ENCODE data around the gene COX6A2.

DNA sequence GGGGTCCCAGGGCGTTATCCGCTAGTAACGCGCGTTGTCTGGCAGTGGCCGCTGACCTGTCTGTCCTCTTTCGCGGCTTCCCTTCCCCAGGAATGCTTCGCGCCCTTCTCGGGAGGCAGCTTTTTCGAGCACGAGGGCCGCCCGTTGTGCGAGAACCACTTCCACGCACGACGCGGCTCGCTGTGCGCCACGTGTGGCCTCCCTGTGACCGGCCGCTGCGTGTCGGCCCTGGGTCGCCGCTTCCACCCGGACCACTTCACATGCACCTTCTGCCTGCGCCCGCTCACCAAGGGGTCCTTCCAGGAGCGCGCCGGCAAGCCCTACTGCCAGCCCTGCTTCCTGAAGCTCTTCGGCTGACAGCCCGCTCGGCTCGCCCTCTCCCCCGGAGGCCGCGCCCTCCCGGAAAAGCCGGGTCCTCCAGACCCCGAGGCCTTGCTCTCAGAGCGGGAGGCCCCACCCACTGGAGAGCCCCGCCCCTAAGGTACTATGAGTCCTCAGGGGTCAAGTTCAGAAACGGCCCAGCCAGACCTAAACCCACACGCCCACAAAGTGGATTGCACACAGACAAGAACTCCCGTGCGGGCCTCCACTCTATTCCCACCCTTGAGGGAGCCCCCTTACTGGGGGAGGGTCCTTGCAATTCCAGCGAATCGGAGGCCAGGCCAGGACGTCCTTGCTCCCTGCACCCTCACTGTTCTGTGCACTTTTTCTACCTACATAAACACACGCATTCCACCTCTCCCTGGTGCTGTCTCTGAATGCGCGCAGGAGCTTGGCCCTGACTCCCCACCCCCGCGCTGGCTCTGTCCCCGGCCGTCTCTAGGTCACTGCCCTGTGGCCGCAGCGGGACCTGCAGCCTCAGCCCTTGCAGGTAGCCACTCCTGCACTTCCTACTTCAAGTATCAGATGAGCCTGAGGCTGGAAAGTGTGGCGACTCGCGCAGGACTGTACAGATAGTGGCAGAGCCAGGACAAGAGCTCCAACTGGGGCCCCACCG lies 49.4 kb upstream of the COX6A2 start:
- TF ChIP-seq CTCF (IDR thresholded peaks at IDR 0.05) (no peak), POLR2A (IDR thresholded peaks at IDR 0.05) (no peak)

Data from esophagus squamous epithelium (tissue), 4 donors.